ENCODE results near the gene MEGF11.

- TF ChIP-seq GATA3 (IDR thresholded peaks at IDR 0.05; ENCODE audit: low read depth, low read length) (no peak), GATA2 (IDR thresholded peaks at IDR 0.05; ENCODE audit: low read depth, low read length) (no peak)
These were observed 323.4 kb downstream of the MEGF11 start for GRCh38 chr15:65930134-65930533.
